CD14-positive monocyte (primary cell): ENCODE data around the gene EXD3. TPM values are rescaled to one million over a fixed set of nuclear protein-coding genes. Genes with fewer than 3 reads are reported as not detected.
A peak's percentile ranks its signal among the peaks of the same experiment; 100 is the strongest.

Experiments used
- DNase-seq, 3 donors: peaks; one replicate each; pipeline ENCODE4 v3.0.0-alpha.2; 2011 to 2022
- H2AFZ ChIP-seq: 2 replicates; pipeline ENCODE4 v1.6.0; 2012; ENCODE audit warnings: mild to moderate bottlenecking, low read depth, low read length, inconsistent platforms; ENCODE audit not compliant: insufficient read depth, poor library complexity, severe bottlenecking
- H3K27ac ChIP-seq, 2 donors: 1 replicate in 1 of 2; 2 replicates in 1 of 2; pipeline ENCODE4 v1.5.1; 2012 to 2013; ENCODE audit warnings: low read length in 2 of 2, control low read depth in 1 of 2, inconsistent platforms in 1 of 2, low read depth in 1 of 2, mild to moderate bottlenecking in 1 of 2
- H3K27me3 ChIP-seq, 2 donors: one replicate each; pipeline versions ENCODE4 v1.6.0 to v1.6.1; 2011 to 2013; ENCODE audit warnings: low read length in 2 of 2; ENCODE audit not compliant: control insufficient read depth in 2 of 2, insufficient read depth in 2 of 2
- H3K36me3 ChIP-seq, 2 donors: replicated peaks in 1 of 2; 1 replicate in 1 of 2; 2 replicates in 1 of 2; pipeline versions ENCODE4 v1.5.1 to v1.6.1; 2012 to 2013; ENCODE audit warnings: low read length in 2 of 2, control low read depth in 1 of 2, inconsistent platforms in 1 of 2, mild to moderate bottlenecking in 1 of 2; ENCODE audit not compliant: insufficient read depth in 2 of 2, control insufficient read depth in 1 of 2
- H3K4me1 ChIP-seq, 2 donors: 1 replicate in 1 of 2; 2 replicates in 1 of 2; pipeline versions ENCODE4 v1.5.1 to v1.6.1; 2012 to 2013; ENCODE audit warnings: low read length in 2 of 2, control low read depth in 1 of 2, inconsistent platforms in 1 of 2, mild to moderate bottlenecking in 1 of 2, moderate library complexity in 1 of 2; ENCODE audit not compliant: insufficient read depth in 2 of 2, control insufficient read depth in 1 of 2
- H3K4me2 ChIP-seq: replicated peaks from 2 replicates; pipeline ENCODE3; 2012; ENCODE audit warnings: low read length, moderate library complexity, mild to moderate bottlenecking; ENCODE audit not compliant: poor library complexity, severe bottlenecking; ENCODE audit errors: extremely low read depth
- H3K4me3 ChIP-seq, 3 experiments: fragments of 200-600 bp in 1 of 3; sonication (generic) in 1 of 3; replicated peaks in 1 of 3; 1 replicate in 2 of 3; 2 replicates in 1 of 3; pipeline ENCODE4 v1.5.1; 2011 to 2013; ENCODE audit warnings: low read length in 3 of 3, mild to moderate bottlenecking in 3 of 3, control low read depth in 2 of 3, low read depth in 2 of 3, inconsistent platforms in 1 of 3, moderate library complexity in 1 of 3
- H3K79me2 ChIP-seq: 2 replicates; pipeline ENCODE4 v1.6.0; 2012; ENCODE audit warnings: mild to moderate bottlenecking, control low read depth, inconsistent platforms, low read length, moderate library complexity; ENCODE audit not compliant: insufficient read depth
- H3K9ac ChIP-seq: 2 replicates; pipeline ENCODE4 v1.6.0; 2017; ENCODE audit warnings: low read length, mild to moderate bottlenecking; ENCODE audit not compliant: insufficient read depth, poor library complexity, severe bottlenecking
- H3K9me3 ChIP-seq, 2 donors: replicated peaks in 1 of 2; 1 replicate in 1 of 2; 2 replicates in 1 of 2; pipeline versions ENCODE4 v1.5.1 to v1.6.1; 2012 to 2013; ENCODE audit warnings: low read length in 2 of 2, control low read depth in 1 of 2; ENCODE audit not compliant: control insufficient read depth in 1 of 2, insufficient read depth in 1 of 2
- H4K20me1 ChIP-seq: 2 replicates; pipeline ENCODE4 v1.6.0; 2012; ENCODE audit warnings: mild to moderate bottlenecking, low read length, control low read depth, moderate library complexity; ENCODE audit not compliant: insufficient read depth
- H3K27ac Mint-ChIP-seq, 7 donors: one replicate each; pipeline ENCODE4 v1.8.0; 2020; ENCODE audit warnings: mild to moderate bottlenecking in 7 of 7, mixed read lengths in 7 of 7, moderate library complexity in 6 of 7, inconsistent platforms in 2 of 7
- H3K27me3 Mint-ChIP-seq, 3 donors: one replicate each; pipeline ENCODE4 v1.8.0; 2021 to 2022; ENCODE audit warnings: low read depth in 3 of 3, mild to moderate bottlenecking in 3 of 3, mixed read lengths in 3 of 3, moderate library complexity in 3 of 3, inconsistent platforms in 1 of 3
- H3K36me3 Mint-ChIP-seq, 2 donors: one replicate each; pipeline ENCODE4 v1.8.0; 2020; ENCODE audit warnings: mixed read lengths in 2 of 2, inconsistent platforms in 1 of 2, mild to moderate bottlenecking in 1 of 2
- H3K4me1 Mint-ChIP-seq: one replicate; pipeline ENCODE4 v1.8.0; 2020; ENCODE audit warnings: mild to moderate bottlenecking, mixed read lengths
- H3K4me3 Mint-ChIP-seq, 2 donors: one replicate each; pipeline ENCODE4 v1.8.0; 2020; ENCODE audit warnings: mild to moderate bottlenecking in 2 of 2, mixed read lengths in 2 of 2, moderate library complexity in 1 of 2
- H3K9me3 Mint-ChIP-seq, 7 donors: one replicate each; pipeline ENCODE4 v1.8.0; 2020 to 2022; ENCODE audit warnings: mixed read lengths in 7 of 7, mild to moderate bottlenecking in 6 of 7, moderate library complexity in 6 of 7, inconsistent platforms in 2 of 7
- CTCF ChIP-seq: fragments of 200-600 bp; IDR thresholded peaks from one replicate; pipeline ENCODE4 v1.8.0; 2022; ENCODE audit warnings: antibody characterized with exemption, mild to moderate bottlenecking
- WGBS: methylation state at CpG from one replicate; pipeline ENCODE4 v1.1.5; 2013; ENCODE audit warnings: missing lambda C conversion rate; ENCODE audit not compliant: insufficient coverage; 5-methylcytosine and 5-hydroxymethylcytosine counted together
- intact Hi-C, 2 donors: fragments of 100-400 bp; cut with micrococcal nuclease; formaldehyde crosslinking; loops; one replicate each; pipeline versions ENCODE4 v1.15.0 to v1.15.1; 2023
- polyA plus RNA-seq, 3 donors: library from polyadenylated mRNA; depleted of rRNA in 1 of 3; unstranded in 2 of 3; stranded (reverse) in 1 of 3; fragments of 300-500 nt in 2 of 3; fragments of >200 nt in 1 of 3; fragmentation: Illumina TruSeq in 2 of 3; gene quantifications; 1 replicate in 2 of 3; 2 replicates in 1 of 3; pipeline ENCODE4 v1.2.3, GENCODE V29; 2012 to 2021

The EXD3 gene
- polyA plus RNA-seq, 3 donors: 2.0 to 10.8 (median 3.0) TPM

GRCh38 chr9:137307255-137308056 lies 115.5 kb downstream of the EXD3 start:
- 12% methylated on average over 27 of the region's 30 CpGs for WGBS
- no peak overlapping the region for H3K4me3 ChIP-seq
- H3K36me3 ChIP-seq: no peaks in the 10 kb centered on the region
- Mint-ChIP-seq H3K9me3 (peaks cover 0 to 5% (median 2%) of the 10 kb centered on the region in 7 donors), H3K4me3 (peak overlapping the region; percentile 41 to 77), H3K36me3 (no peaks in the 10 kb centered on the region), H3K4me1 (peaks cover 16% of the 10 kb centered on the region), H3K27me3 (peaks cover 45 to 66% (median 50%) of the 10 kb centered on the region in 3 donors), H3K27ac (peak overlapping the region in 1 of 7 donors; percentile 41)
- peak overlapping the region; percentile 24 for H3K4me2 ChIP-seq
- H3K27ac ChIP-seq: no peak overlapping the region
- peaks cover 16 to 53% of the 10 kb centered on the region in 2 donors for H3K27me3 ChIP-seq
- no peak overlapping the region for H2AFZ ChIP-seq
- no peaks in the 10 kb centered on the region for H3K79me2 ChIP-seq
- DNase-seq: peak; percentile 17 to 46 (median 36)
- H3K4me1 ChIP-seq: peaks cover 28 to 34% of the 10 kb centered on the region in 2 donors
- H4K20me1 ChIP-seq: no peaks in the 10 kb centered on the region
- TF ChIP-seq CTCF: no peak
- H3K9ac ChIP-seq: no peak overlapping the region
- intact Hi-C loops: loop anchor here in 1 of 2 donors (5.0 kb wide), 1 partner anchor 100 kb away; no protein-coding TSS in a partner anchor
- peaks cover 0 to 3% of the 10 kb centered on the region in 2 donors for H3K9me3 ChIP-seq

GRCh38 chr9:137306850-137307254 lies 116.1 kb downstream of the EXD3 start:
- Histone ChIP-seq H3K27me3 (peaks cover 16 to 53% of the 10 kb centered on the region in 2 donors), H3K36me3 (no peaks in the 10 kb centered on the region), H3K9me3 (peaks cover 0 to 3% of the 10 kb centered on the region in 2 donors), H3K9ac (no peak overlapping the region), H3K79me2 (no peaks in the 10 kb centered on the region), H2AFZ (no peak overlapping the region), H3K4me2 (peak overlapping the region; percentile 24), H3K27ac (no peak overlapping the region), H4K20me1 (no peaks in the 10 kb centered on the region), H3K4me1 (peaks cover 28 to 35% of the 10 kb centered on the region in 2 donors), H3K4me3 (no peak overlapping the region)
- Mint-ChIP-seq H3K36me3 (no peaks in the 10 kb centered on the region), H3K27me3 (peaks cover 45 to 68% (median 50%) of the 10 kb centered on the region in 3 donors), H3K27ac (peak overlapping the region in 1 of 7 donors; percentile 41), H3K4me3 (peak overlapping the region; percentile 41 to 77), H3K9me3 (peaks cover 0 to 5% (median 2%) of the 10 kb centered on the region in 7 donors), H3K4me1 (peaks cover 16% of the 10 kb centered on the region)
- DNase-seq: no peak
- WGBS: 30% methylated on average over 23 of the region's 23 CpGs
- intact Hi-C loops: loop anchor here in 1 of 2 donors (5.0 kb wide), 1 partner anchor 100 kb away; no protein-coding TSS in a partner anchor
- no peak for TF ChIP-seq CTCF
